Adrenal gland (tissue), 5 donors: ENCODE results near the gene FUT6.

Experiments used
- CTCF ChIP-seq, 6 experiments: fragments of 450-650 bp in 4 of 6; fragments of 200-600 bp in 2 of 6; sonication (generic) in 1 of 6; IDR thresholded peaks; 1 replicate in 5 of 6; 2 replicates in 1 of 6; pipeline versions ENCODE4 v1.5.1 to v1.8.0; 2016 to 2021; ENCODE audit warnings: antibody characterized with exemption in 6 of 6, mild to moderate bottlenecking in 2 of 6, moderate library complexity in 1 of 6
- POLR2A ChIP-seq, 2 donors: fragments of 450-650 bp; IDR thresholded peaks; one replicate each; pipeline ENCODE4 v1.6.1; 2017; ENCODE audit warnings: antibody characterized with exemption in 2 of 2, mild to moderate bottlenecking in 2 of 2, moderate library complexity in 1 of 2
- donor health status: DM: no; HTN: no; CAD: no.

GRCh38 chr19:5785423-5785822, 54.1 kb downstream of the FUT6 start:
- no peak for TF ChIP-seq CTCF (IDR thresholded peaks at IDR 0.05)
- TF ChIP-seq POLR2A (IDR thresholded peaks at IDR 0.05) = no peak
